GM23338 (cell line): Measurements from ENCODE around the gene LYSMD4. TPM values are rescaled to one million over a fixed set of nuclear protein-coding genes. Genes with fewer than 3 reads are reported as not detected.

Experiments used
- ATAC-seq: fragments of 200-7000 bp; cut with Tn5 transposase; 3 replicates; pipeline ENCODE4 v1.9.1; 2020
- DNase-seq: peaks from one replicate; pipeline ENCODE4 v3.0.0-alpha.2; 2015; ENCODE audit warnings: low spot score
- H2AFZ ChIP-seq: fragments of 200-600 bp; sonication (generic); 2 replicates; pipeline ENCODE4 v1.8.0; 2016; ENCODE audit warnings: antibody characterized with exemption, mild to moderate bottlenecking, moderate library complexity
- H3F3A ChIP-seq: fragments of 200-600 bp; sonication (generic); replicated peaks from 2 replicates; pipeline ENCODE4 v1.8.0; 2017; ENCODE audit warnings: antibody characterized with exemption, mixed run types, low read depth
- H3K27ac ChIP-seq: fragments of 200-600 bp; sonication (generic); 2 replicates; pipeline ENCODE4 v1.6.1; 2016; ENCODE audit warnings: low read depth
- H3K27me3 ChIP-seq: fragments of 200-600 bp; sonication (generic); 2 replicates; pipeline ENCODE4 v1.8.0; 2016; ENCODE audit warnings: mild to moderate bottlenecking, mixed run types, moderate library complexity; ENCODE audit not compliant: insufficient read depth
- H3K36me3 ChIP-seq: fragments of 200-600 bp; sonication (generic); 2 replicates; pipeline ENCODE4 v1.8.0; 2016; ENCODE audit warnings: mild to moderate bottlenecking; ENCODE audit not compliant: insufficient read depth
- H3K4me1 ChIP-seq: fragments of 200-600 bp; sonication (generic); 2 replicates; pipeline ENCODE4 v1.8.0; 2016; ENCODE audit warnings: mild to moderate bottlenecking, moderate library complexity; ENCODE audit not compliant: insufficient read depth
- H3K4me2 ChIP-seq: fragments of 200-600 bp; sonication (generic); 2 replicates; pipeline ENCODE4 v1.7.1; 2017; ENCODE audit warnings: mixed run types
- H3K4me3 ChIP-seq: fragments of 200-600 bp; sonication (generic); 2 replicates; pipeline ENCODE4 v1.6.1; 2016; ENCODE audit warnings: mixed run types
- H3K79me2 ChIP-seq: fragments of 200-600 bp; sonication (generic); replicated peaks from 2 replicates; pipeline ENCODE4 v1.8.0; 2017; ENCODE audit warnings: mild to moderate bottlenecking; ENCODE audit not compliant: insufficient read depth
- H3K9me2 ChIP-seq: fragments of 200-600 bp; sonication (generic); 2 replicates; pipeline ENCODE4 v1.8.0; 2017; ENCODE audit not compliant: insufficient read depth
- H4K20me1 ChIP-seq: fragments of 200-600 bp; sonication (generic); replicated peaks from 2 replicates; pipeline ENCODE4 v1.8.0; 2017; ENCODE audit warnings: mild to moderate bottlenecking; ENCODE audit not compliant: insufficient read depth
- H3K27ac Mint-ChIP-seq: 2 replicates; pipeline ENCODE4 v1.8.0; 2020; ENCODE audit warnings: inconsistent platforms, mild to moderate bottlenecking, moderate library complexity, mixed read lengths
- H3K27me3 Mint-ChIP-seq: 3 replicates; pipeline ENCODE4 v1.8.0; 2022; ENCODE audit warnings: low read depth, mild to moderate bottlenecking, moderate library complexity, mixed read lengths, inconsistent platforms; ENCODE audit not compliant: insufficient read depth, poor library complexity
- H3K36me3 Mint-ChIP-seq: 3 replicates; pipeline ENCODE4 v1.8.0; 2021; ENCODE audit warnings: low read depth, mild to moderate bottlenecking, inconsistent platforms, moderate library complexity, mixed read lengths
- H3K4me1 Mint-ChIP-seq: 3 replicates; pipeline ENCODE4 v1.8.0; 2020; ENCODE audit warnings: mild to moderate bottlenecking, inconsistent platforms, mixed read lengths
- H3K4me3 Mint-ChIP-seq: 3 replicates; pipeline ENCODE4 v1.8.0; 2021; ENCODE audit warnings: moderate library complexity, mild to moderate bottlenecking, inconsistent platforms, mixed read lengths
- H3K9me3 Mint-ChIP-seq: 3 replicates; pipeline ENCODE4 v1.8.0; 2020; ENCODE audit warnings: moderate library complexity, mild to moderate bottlenecking, inconsistent platforms, mixed read lengths
- CREB1 ChIP-seq: fragments of 250-450 bp; sonication (Bioruptor Pico); IDR thresholded peaks from 2 replicates; pipeline ENCODE4 v1.5.0; 2020; ENCODE audit warnings: low read depth, mild to moderate bottlenecking, moderate library complexity
- EZH2 ChIP-seq: fragments of 200-600 bp; sonication (generic); IDR thresholded peaks from one replicate; pipeline ENCODE4 v1.8.0; 2017; ENCODE audit warnings: antibody characterized with exemption, mild to moderate bottlenecking, low read depth; ENCODE audit not compliant: unreplicated experiment
- EZH2phosphoT487 ChIP-seq: fragments of 200-600 bp; sonication (generic); IDR thresholded peaks from one replicate; pipeline ENCODE4 v1.8.1; 2018; ENCODE audit warnings: antibody characterized with exemption; ENCODE audit not compliant: unreplicated experiment
- JUNB ChIP-seq: IDR thresholded peaks from one replicate; pipeline ENCODE4 v1.6.1; 2016; ENCODE audit warnings: antibody characterized with exemption; ENCODE audit not compliant: unreplicated experiment
- NANOG ChIP-seq: IDR thresholded peaks from 2 replicates; pipeline ENCODE4 v1.6.1; 2016; ENCODE audit warnings: antibody characterized with exemption, borderline replicate concordance
- POLR2AphosphoS5 ChIP-seq: IDR thresholded peaks from 2 replicates; pipeline ENCODE4 v1.6.1; 2016; ENCODE audit warnings: antibody characterized with exemption, low read depth
- REST ChIP-seq: IDR thresholded peaks from one replicate; pipeline ENCODE4 v1.6.1; 2018; ENCODE audit warnings: antibody characterized with exemption; ENCODE audit not compliant: unreplicated experiment
- STAT1 ChIP-seq: IDR thresholded peaks from one replicate; pipeline ENCODE4 v1.6.1; 2016; ENCODE audit warnings: antibody characterized with exemption; ENCODE audit not compliant: unreplicated experiment
- ZNF114 ChIP-seq: fragments of 250-450 bp; sonication (Bioruptor Pico); IDR thresholded peaks from 2 replicates; pipeline ENCODE4 v1.5.0; 2020; ENCODE audit warnings: mild to moderate bottlenecking, moderate library complexity
- ZNF331 ChIP-seq: fragments of 250-450 bp; sonication (Bioruptor Pico); IDR thresholded peaks from 2 replicates; pipeline ENCODE4 v1.5.0; 2020; ENCODE audit warnings: low read depth, mild to moderate bottlenecking, moderate library complexity
- polyA plus RNA-seq: library from polyadenylated mRNA; unstranded; fragments of >200 nt; fragmentation: Nextera tagmentation; extraction: Ambion mirVana; gene quantifications from 2 replicates; pipeline ENCODE4 v1.2.1, GENCODE V29; 2016
- total RNA-seq: library from RNA; depleted of rRNA; stranded (reverse); fragments of >200 nt; shearing (Covaris generic); gene quantifications from 2 replicates; pipeline ENCODE4 v1.2.3, GENCODE V29; 2014
- TF ChIP-seq, protein P1 (sequence below), 2 experiments: fragments of 200-600 bp in 1 of 2; sonication (generic) in 1 of 2; conservative IDR thresholded peaks; 2 replicates each; pipeline versions ENCODE4 v1.5.1 to v1.6.1; 2016 to 2017; ENCODE audit warnings: antibody characterized with exemption in 2 of 2, low read depth in 2 of 2, mild to moderate bottlenecking in 2 of 2, moderate library complexity in 1 of 2
- TF ChIP-seq, protein P2 (sequence below): fragments of 250-450 bp; sonication (Bioruptor Pico); IDR thresholded peaks from 2 replicates; pipeline ENCODE4 v1.5.0; 2020; ENCODE audit warnings: mild to moderate bottlenecking, moderate library complexity
- TF ChIP-seq, protein P3 (sequence below): IDR thresholded peaks from 2 replicates; pipeline ENCODE4 v1.6.1; 2016; ENCODE audit warnings: antibody characterized with exemption

LYSMD4 gene
- total and polyA plus RNA-seq, 2 experiments from 2014 or later = 7.5 to 23.8 TPM

DNA sequence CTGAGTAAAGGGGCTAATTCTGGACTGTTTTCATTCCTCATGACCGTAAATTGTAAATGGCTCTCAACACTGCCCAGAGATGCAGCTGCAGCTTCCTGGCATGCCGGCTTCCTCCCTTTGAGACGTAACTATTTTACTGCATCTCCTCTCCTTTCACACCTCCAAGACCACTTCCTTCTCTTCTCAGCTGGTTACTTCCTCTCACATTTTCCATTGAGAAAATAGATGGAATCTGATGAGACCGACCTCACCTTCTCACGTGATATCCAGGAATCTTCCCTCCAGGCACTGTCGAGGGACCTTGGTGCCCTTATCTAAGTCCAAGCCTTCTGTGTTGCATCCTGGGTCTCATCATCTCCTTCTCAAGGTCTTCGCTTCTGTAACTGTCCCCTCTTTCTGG, 12.7 kb downstream of the LYSMD4 start:
- H3K9me3 Mint-ChIP-seq = peaks cover 5% of the 10 kb centered on the region; the same call in 2 of the 3 replicates
- Histone ChIP-seq H3K9me2 (peaks cover 11% of the 10 kb centered on the region), H3K4me2 (no peak overlapping the region), H3K27me3 (no peaks in the 10 kb centered on the region), H4K20me1 (no peaks in the 10 kb centered on the region), H3K4me1 (no peaks in the 10 kb centered on the region), H3K4me3 (no peak overlapping the region), H3K79me2 (no peaks in the 10 kb centered on the region), H2AFZ (no peak overlapping the region), H3K36me3 (0 out of 2 replicates have a peak, but pooled peaks cover 3% of the 10 kb centered on the region), H3K27ac (no peak overlapping the region), H3F3A (no peaks in the 10 kb centered on the region)
- H3K27ac Mint-ChIP-seq = no peak overlapping the region
- no peak overlapping the region for H3K4me3 Mint-ChIP-seq
- H3K27me3 Mint-ChIP-seq = peaks cover 2% of the 10 kb centered on the region
- peaks cover 18% of the 10 kb centered on the region for H3K4me1 Mint-ChIP-seq
- DNase-seq = no peak
- ATAC-seq = no peak
- H3K36me3 Mint-ChIP-seq = peaks cover 19% of the 10 kb centered on the region
- TF ChIP-seq EZH2phosphoT487 (no peak), EZH2 (no peak), JUNB (no peak), STAT1 (no peak), ZNF114 (no peak), CREB1 (CRISPR knock-in tag) (no peak), POLR2AphosphoS5 (no peak), ZNF331 (CRISPR knock-in tag) (no peak), REST (no peak), NANOG (no peak)
- TF ChIP-seq, protein P1, sequence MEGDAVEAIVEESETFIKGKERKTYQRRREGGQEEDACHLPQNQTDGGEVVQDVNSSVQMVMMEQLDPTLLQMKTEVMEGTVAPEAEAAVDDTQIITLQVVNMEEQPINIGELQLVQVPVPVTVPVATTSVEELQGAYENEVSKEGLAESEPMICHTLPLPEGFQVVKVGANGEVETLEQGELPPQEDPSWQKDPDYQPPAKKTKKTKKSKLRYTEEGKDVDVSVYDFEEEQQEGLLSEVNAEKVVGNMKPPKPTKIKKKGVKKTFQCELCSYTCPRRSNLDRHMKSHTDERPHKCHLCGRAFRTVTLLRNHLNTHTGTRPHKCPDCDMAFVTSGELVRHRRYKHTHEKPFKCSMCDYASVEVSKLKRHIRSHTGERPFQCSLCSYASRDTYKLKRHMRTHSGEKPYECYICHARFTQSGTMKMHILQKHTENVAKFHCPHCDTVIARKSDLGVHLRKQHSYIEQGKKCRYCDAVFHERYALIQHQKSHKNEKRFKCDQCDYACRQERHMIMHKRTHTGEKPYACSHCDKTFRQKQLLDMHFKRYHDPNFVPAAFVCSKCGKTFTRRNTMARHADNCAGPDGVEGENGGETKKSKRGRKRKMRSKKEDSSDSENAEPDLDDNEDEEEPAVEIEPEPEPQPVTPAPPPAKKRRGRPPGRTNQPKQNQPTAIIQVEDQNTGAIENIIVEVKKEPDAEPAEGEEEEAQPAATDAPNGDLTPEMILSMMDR (conservative IDR thresholded peaks at IDR 0.05; ENCODE audit: low read depth in 2 of 2) = no peak
- TF ChIP-seq, protein P2, sequence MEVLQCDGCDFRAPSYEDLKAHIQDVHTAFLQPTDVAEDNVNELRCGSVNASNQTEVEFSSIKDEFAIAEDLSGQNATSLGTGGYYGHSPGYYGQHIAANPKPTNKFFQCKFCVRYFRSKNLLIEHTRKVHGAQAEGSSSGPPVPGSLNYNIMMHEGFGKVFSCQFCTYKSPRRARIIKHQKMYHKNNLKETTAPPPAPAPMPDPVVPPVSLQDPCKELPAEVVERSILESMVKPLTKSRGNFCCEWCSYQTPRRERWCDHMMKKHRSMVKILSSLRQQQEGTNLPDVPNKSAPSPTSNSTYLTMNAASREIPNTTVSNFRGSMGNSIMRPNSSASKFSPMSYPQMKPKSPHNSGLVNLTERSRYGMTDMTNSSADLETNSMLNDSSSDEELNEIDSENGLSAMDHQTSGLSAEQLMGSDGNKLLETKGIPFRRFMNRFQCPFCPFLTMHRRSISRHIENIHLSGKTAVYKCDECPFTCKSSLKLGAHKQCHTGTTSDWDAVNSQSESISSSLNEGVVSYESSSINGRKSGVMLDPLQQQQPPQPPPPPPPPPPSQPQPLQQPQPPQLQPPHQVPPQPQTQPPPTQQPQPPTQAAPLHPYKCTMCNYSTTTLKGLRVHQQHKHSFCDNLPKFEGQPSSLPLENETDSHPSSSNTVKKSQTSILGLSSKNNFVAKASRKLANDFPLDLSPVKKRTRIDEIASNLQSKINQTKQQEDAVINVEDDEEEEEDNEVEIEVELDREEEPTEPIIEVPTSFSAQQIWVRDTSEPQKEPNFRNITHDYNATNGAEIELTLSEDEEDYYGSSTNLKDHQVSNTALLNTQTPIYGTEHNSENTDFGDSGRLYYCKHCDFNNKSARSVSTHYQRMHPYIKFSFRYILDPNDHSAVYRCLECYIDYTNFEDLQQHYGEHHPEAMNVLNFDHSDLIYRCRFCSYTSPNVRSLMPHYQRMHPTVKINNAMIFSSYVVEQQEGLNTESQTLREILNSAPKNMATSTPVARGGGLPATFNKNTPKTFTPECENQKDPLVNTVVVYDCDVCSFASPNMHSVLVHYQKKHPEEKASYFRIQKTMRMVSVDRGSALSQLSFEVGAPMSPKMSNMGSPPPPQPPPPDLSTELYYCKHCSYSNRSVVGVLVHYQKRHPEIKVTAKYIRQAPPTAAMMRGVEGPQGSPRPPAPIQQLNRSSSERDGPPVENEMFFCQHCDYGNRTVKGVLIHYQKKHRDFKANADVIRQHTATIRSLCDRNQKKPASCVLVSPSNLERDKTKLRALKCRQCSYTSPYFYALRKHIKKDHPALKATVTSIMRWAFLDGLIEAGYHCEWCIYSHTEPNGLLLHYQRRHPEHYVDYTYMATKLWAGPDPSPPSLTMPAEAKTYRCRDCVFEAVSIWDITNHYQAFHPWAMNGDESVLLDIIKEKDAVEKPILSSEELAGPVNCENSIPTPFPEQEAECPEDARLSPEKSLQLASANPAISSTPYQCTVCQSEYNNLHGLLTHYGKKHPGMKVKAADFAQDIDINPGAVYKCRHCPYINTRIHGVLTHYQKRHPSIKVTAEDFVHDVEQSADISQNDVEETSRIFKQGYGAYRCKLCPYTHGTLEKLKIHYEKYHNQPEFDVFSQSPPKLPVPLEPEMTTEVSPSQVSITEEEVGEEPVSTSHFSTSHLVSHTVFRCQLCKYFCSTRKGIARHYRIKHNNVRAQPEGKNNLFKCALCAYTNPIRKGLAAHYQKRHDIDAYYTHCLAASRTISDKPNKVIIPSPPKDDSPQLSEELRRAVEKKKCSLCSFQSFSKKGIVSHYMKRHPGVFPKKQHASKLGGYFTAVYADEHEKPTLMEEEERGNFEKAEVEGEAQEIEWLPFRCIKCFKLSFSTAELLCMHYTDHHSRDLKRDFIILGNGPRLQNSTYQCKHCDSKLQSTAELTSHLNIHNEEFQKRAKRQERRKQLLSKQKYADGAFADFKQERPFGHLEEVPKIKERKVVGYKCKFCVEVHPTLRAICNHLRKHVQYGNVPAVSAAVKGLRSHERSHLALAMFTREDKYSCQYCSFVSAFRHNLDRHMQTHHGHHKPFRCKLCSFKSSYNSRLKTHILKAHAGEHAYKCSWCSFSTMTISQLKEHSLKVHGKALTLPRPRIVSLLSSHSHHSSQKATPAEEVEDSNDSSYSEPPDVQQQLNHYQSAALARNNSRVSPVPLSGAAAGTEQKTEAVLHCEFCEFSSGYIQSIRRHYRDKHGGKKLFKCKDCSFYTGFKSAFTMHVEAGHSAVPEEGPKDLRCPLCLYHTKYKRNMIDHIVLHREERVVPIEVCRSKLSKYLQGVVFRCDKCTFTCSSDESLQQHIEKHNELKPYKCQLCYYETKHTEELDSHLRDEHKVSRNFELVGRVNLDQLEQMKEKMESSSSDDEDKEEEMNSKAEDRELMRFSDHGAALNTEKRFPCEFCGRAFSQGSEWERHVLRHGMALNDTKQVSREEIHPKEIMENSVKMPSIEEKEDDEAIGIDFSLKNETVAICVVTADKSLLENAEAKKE (CRISPR knock-in tag) = no peak
- TF ChIP-seq, protein P3, sequence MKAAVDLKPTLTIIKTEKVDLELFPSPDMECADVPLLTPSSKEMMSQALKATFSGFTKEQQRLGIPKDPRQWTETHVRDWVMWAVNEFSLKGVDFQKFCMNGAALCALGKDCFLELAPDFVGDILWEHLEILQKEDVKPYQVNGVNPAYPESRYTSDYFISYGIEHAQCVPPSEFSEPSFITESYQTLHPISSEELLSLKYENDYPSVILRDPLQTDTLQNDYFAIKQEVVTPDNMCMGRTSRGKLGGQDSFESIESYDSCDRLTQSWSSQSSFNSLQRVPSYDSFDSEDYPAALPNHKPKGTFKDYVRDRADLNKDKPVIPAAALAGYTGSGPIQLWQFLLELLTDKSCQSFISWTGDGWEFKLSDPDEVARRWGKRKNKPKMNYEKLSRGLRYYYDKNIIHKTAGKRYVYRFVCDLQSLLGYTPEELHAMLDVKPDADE = no peak
